Colonic mucosa (tissue), 4 donors: ENCODE measurements around the gene FXYD5. TPM values are rescaled to one million over a fixed set of nuclear protein-coding genes. Genes with fewer than 3 reads are reported as not detected.

Source experiments
- DNase-seq: peaks from one replicate; pipeline ENCODE4 v3.0.0-alpha.2; 2020
- H3K27ac ChIP-seq: fragments of 200-600 bp; one replicate; pipeline ENCODE4 v1.8.0; 2021
- H3K27me3 ChIP-seq: fragments of 200-600 bp; one replicate; pipeline ENCODE4 v1.8.0; 2021
- H3K36me3 ChIP-seq: fragments of 200-600 bp; one replicate; pipeline ENCODE4 v1.8.0; 2021
- H3K4me1 ChIP-seq: fragments of 200-600 bp; one replicate; pipeline ENCODE4 v1.8.0; 2021; ENCODE audit warnings: mild to moderate bottlenecking
- H3K4me3 ChIP-seq: fragments of 200-600 bp; one replicate; pipeline ENCODE4 v1.8.0; 2021
- H3K9ac ChIP-seq, 2 donors: one replicate each; pipeline ENCODE4 v1.7.0; 2013; ENCODE audit warnings: control low read depth in 2 of 2, low read depth in 2 of 2, low read length in 2 of 2
- H3K9me3 ChIP-seq: fragments of 200-600 bp; one replicate; pipeline ENCODE4 v1.8.0; 2021
- intact Hi-C: fragments of 100-400 bp; cut with DNase I; formaldehyde crosslinking; loops from one replicate; pipeline ENCODE4 v1.14.1; 2022
- total RNA-seq, 2 donors: library from RNA; stranded (reverse); fragmentation: NEBNext Ultra II Directional in 1 of 2; extraction: Animal tissue kit (Norgen Biotek cat#: 25700) in 1 of 2; gene quantifications; one replicate each; pipeline ENCODE4 v1.2.1, GENCODE V29; 2021
- TF ChIP-seq, protein P1 (sequence below): fragments of 200-600 bp; IDR thresholded peaks from one replicate; pipeline ENCODE4 v1.8.0; 2022; ENCODE audit warnings: antibody characterized with exemption, mild to moderate bottlenecking
- donor health status: healthy.
- donor health status: DM: no; HTN: no; CAD: no.
- donor health status: DM: no; HTN: no; CAD: no.

FXYD5 gene
- total RNA-seq, 2 donors from 2014 or later: 20.3 to 23.6 TPM

DNA sequence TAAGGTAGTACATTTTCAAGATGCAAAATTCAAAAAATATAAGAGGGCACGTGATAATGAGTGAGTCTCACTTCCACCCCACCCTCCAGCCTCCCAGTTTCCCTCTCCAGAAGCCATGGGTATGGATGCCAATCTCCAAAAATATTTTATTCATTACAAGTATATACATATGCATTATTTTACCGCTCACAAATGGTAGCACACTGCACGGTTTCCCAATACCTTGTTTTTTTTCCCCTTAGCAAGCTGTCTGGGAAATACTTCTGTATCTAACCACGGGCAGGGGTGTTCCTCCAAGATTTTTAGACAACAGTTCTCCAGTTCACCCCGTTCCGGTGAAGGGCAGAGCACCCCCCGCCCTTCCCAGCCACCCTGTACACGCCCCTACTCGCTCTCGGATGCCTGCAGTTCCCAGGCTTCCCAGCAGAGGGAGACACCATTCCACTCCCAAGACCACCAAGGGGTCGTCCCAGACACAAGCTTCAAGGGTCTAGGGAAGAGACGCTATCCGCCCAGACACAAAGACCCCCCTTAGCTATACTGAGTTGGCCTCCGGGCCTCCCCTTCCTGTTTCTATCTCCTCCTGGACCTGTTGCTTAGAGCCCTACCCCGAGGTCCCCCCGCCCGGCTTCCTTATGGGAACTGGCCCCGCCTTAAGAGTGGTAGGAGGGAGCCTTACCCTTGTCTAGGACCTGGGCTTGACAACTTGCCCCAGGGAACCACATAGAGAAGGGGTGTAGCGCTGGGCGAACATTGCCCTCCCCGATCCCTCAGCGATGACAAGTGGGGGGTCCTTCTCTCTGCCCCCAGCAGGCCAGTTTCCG lies 40.0 kb upstream of the FXYD5 start:
- TF ChIP-seq, protein P1, sequence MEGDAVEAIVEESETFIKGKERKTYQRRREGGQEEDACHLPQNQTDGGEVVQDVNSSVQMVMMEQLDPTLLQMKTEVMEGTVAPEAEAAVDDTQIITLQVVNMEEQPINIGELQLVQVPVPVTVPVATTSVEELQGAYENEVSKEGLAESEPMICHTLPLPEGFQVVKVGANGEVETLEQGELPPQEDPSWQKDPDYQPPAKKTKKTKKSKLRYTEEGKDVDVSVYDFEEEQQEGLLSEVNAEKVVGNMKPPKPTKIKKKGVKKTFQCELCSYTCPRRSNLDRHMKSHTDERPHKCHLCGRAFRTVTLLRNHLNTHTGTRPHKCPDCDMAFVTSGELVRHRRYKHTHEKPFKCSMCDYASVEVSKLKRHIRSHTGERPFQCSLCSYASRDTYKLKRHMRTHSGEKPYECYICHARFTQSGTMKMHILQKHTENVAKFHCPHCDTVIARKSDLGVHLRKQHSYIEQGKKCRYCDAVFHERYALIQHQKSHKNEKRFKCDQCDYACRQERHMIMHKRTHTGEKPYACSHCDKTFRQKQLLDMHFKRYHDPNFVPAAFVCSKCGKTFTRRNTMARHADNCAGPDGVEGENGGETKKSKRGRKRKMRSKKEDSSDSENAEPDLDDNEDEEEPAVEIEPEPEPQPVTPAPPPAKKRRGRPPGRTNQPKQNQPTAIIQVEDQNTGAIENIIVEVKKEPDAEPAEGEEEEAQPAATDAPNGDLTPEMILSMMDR: peak; percentile 95
- Histone ChIP-seq H3K4me1 (no peaks in the 10 kb centered on the region), H3K9me3 (no peaks in the 10 kb centered on the region), H3K27me3 (no peaks in the 10 kb centered on the region), H3K36me3 (no peaks in the 10 kb centered on the region), H3K9ac (peak overlapping the region; percentile 79 to 97), H3K27ac (peak overlapping the region; percentile 92), H3K4me3 (peak overlapping the region; percentile 32)
- intact Hi-C loops: loop anchor here (2.0 kb wide), 1 partner anchor 20 kb away; the partner anchor contains the start of gene LGI4
- DNase-seq: peak; percentile 86

DNA sequence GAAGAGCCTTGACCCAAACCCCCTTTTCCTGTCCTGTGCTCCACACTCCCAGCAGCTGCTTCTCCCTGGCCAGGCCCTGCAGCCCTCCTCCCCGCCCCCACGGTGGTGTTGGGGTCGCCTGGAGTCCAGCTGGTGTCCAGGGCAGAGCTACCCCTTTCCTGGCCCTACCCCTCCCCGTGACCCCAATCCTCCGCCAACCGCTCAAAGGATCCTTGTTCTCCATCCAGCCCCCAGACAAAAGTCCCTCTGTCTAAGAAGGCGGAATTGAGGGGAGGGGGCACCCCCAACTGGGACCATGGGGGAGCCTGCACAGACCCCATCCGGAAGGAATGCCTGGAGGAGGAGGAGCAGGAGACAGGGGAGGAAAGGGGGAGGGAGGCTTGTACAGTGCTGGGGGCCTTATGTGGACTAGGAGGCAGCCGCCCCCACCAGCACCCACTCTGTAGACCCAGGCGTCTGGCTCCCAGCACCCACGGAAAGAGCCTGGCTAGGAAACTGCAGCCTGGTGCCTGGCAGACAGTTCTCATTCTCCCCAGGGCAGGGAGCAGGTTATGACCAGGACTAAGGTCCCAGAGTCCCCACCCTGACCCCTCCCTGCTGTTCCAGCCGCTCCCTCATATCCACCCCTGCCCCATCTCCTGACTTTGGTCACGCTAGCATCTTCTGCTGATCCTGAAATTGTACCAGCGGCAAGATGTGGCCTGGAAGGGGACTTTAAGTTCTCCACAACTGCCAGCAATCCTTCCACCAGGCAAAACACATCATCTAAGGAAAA lies 39.2 kb upstream of the FXYD5 start, which contains the start of gene FXYD3:
TSS of gene FXYD3 (plus strand) at position 647 of the 775 bp plus-strand sequence. CDS start 3,554 bp downstream, outside the sequence.
- Histone ChIP-seq H3K4me1 (no peaks in the 10 kb centered on the region), H3K9ac (peak within 1 kb of the TSS; percentile 85 to 97)

DNA sequence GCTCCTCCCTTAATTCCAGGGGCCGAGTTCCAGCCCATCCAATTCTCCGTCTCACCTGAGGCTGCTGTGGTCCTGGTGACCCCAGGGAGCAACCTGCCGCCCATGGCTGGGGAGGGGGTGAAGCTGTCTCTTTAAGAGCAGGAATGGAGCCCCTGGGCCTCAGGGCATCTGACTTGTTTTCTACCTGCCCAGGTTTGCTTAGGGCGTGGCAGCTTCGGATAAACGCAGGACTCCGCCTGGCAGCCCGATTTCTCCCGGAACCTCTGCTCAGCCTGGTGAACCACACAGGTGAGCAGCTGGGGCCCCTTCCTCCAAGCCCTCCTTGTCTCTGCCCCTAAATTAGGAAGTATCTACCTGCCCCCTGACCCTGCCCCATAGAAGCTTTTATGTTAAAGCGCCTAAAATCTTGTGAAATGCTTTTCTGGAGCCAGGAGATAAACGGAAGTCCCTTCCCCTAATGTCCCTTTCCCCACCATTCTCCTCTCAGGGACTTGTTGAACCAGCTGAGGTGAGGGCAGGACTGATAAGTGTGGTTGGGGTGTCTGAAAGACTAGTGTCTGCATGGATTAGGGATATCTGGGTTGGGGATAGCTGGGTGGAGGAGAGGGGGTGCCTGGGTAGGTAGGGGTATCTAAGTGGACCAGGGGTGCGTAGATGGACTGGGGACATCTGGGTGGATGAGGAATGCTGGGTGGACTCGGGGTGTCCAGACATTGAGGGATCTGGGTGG lies 38.3 kb upstream of the FXYD5 start:
- DNase-seq: peak; percentile 86
- no peaks in the 10 kb centered on the region for H3K9me3 ChIP-seq
- peak overlapping the region; percentile 53 for H3K4me3 ChIP-seq
- no peaks in the 10 kb centered on the region for H3K36me3 ChIP-seq
- peak overlapping the region; percentile 92 for H3K27ac ChIP-seq
- peak overlapping the region; percentile 85 to 97 for H3K9ac ChIP-seq
- peaks cover 3% of the 10 kb centered on the region for H3K4me1 ChIP-seq
- H3K27me3 ChIP-seq: no peaks in the 10 kb centered on the region
- TF ChIP-seq, protein P1: no peak
- intact Hi-C loops: no loop called here

More for the DNA sequence above, 39.2 kb upstream of the FXYD5 start, which contains the start of gene FXYD3:
- intact Hi-C loops: loop anchor here (2.0 kb wide), 1 partner anchor 19 kb away; the partner anchor contains the start of gene LGI4
- TF ChIP-seq, protein P1: no peak
- Histone ChIP-seq H3K4me3 (peak within 1 kb of the TSS; percentile 53), H3K9me3 (no peaks in the 10 kb centered on the region), H3K27ac (peak within 1 kb of the TSS; percentile 92), H3K36me3 (no peaks in the 10 kb centered on the region), H3K27me3 (no peaks in the 10 kb centered on the region)
- peak; percentile 88 for DNase-seq

DNA sequence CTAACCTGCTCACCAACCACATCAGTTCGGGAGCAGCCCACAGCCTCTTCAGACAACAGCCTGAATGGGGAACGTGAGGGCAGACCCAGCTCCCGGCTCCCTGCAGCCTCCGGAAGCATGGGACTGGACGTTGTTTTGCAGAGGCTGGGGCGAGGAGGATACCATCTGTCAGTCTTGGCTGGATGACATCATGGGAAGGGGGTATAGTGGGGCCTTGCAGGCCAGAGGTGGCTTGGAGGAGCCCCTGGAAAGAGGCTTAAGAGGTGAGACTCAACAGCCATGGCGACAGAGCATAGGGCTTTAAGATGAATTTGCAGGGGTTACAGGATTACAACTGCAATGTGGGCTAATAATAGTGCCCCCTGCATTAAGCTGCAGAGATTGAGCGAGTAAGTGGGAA lies 37.4 kb upstream of the FXYD5 start:
- H3K9ac ChIP-seq: peak overlapping the region; percentile 85 to 97
- H3K27me3 ChIP-seq: no peaks in the 10 kb centered on the region
- H3K27ac ChIP-seq: peak overlapping the region; percentile 92
- H3K36me3 ChIP-seq: no peaks in the 10 kb centered on the region
- no peak for DNase-seq
- peak overlapping the region; percentile 53 for H3K4me3 ChIP-seq
- H3K4me1 ChIP-seq: peaks cover 3% of the 10 kb centered on the region
- no peaks in the 10 kb centered on the region for H3K9me3 ChIP-seq
- intact Hi-C loops: no loop called here
- TF ChIP-seq, protein P1: no peak

DNA sequence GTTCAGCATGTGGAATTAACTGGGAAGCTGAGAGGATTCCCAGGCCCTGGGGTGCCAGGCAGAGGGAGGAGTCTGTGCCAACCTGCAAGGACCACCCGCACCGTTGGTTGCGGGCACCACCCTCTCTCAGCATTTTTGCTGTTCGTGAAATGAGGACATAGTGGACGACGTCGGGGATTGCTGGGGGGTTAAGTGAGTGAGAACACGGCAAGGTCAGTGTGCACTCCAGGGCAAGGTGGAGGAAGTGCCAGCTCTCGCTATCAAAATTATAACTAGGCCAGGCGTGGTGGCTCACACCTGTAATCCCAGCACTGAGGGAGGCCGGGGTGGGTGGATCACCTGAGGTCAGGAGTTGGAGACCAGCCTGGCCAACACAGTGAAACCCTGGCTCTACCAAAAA lies 36.7 kb upstream of the FXYD5 start:
- H3K4me3 ChIP-seq: peak overlapping the region; percentile 53
- peak; percentile 65 for DNase-seq
- peak overlapping the region in 1 of 2 donors; percentile 97 for H3K9ac ChIP-seq
- peaks cover 7% of the 10 kb centered on the region for H3K4me1 ChIP-seq
- H3K27ac ChIP-seq: peak overlapping the region; percentile 92
- intact Hi-C loops: no loop called here
- no peaks in the 10 kb centered on the region for H3K27me3 ChIP-seq
- TF ChIP-seq, protein P1: no peak
- H3K9me3 ChIP-seq: no peaks in the 10 kb centered on the region
- H3K36me3 ChIP-seq: no peaks in the 10 kb centered on the region
